ENCODE data around the gene MEG3. TPM values are rescaled to one million over a fixed set of nuclear protein-coding genes. Genes with fewer than 3 reads are reported as not detected.

MEG3 gene
- total and polyA plus RNA-seq, 2 of the 8 experiments (the other 6 are each of a cell fraction or from before 2014, with no cell fraction given) = 0.17 to 1.1 TPM

GRCh38 chr14:100810861-100811461 lies 15.0 kb upstream of the MEG3 start:
- POLR2A ChIA-PET (ENCODE audit: partially characterized antibody) = no interaction called here
- DNase-seq (ENCODE audit: low read depth in 1 of 2, low spot score in 2 of 2) (no peak), FAIRE-seq (no peak)
- Histone ChIP-seq H4K5ac (ENCODE audit: insufficient read length, low read depth, low read length) (no peak overlapping the region), H3K79me2 (ENCODE audit: control insufficient read depth in 1 of 2, insufficient read depth in 2 of 2, low read length in 2 of 2) (no peaks in the 10 kb centered on the region), H3K27ac (ENCODE audit: low read depth, low read length) (no peak overlapping the region), H3K79me1 (ENCODE audit: low read depth, low read length) (no peaks in the 10 kb centered on the region), H3K56ac (replicated peaks; ENCODE audit: insufficient read length, low read depth, low read length) (no peak overlapping the region), H2AFZ (ENCODE audit: low read length) (no peak overlapping the region), H3K27me3 (replicated peaks in 1 of 4; ENCODE audit: control insufficient read depth in 3 of 4, extremely low read depth in 1 of 4, insufficient read depth in 3 of 4, low read length in 3 of 4) (no peaks in the 10 kb centered on the region), H2BK12ac (ENCODE audit: low read depth, low read length) (no peak overlapping the region), H4K20me1 (replicated peaks in 1 of 2; ENCODE audit: control insufficient read depth in 1 of 2, insufficient read depth in 2 of 2, low read length in 2 of 2) (no peaks in the 10 kb centered on the region), H3K23me2 (ENCODE audit: low read depth, low read length) (no peaks in the 10 kb centered on the region), H2BK15ac (ENCODE audit: low read length) (no peak overlapping the region), H3K18ac (ENCODE audit: extremely low read depth, low read length) (no peak overlapping the region), H3K23ac (ENCODE audit: insufficient read length) (no peak overlapping the region), H2BK20ac (ENCODE audit: low read length) (no peak overlapping the region), H3K4me2 (ENCODE audit: insufficient read depth in 1 of 2, low read depth in 2 of 2, low read length in 2 of 2) (no peak overlapping the region), H2BK5ac (ENCODE audit: low read depth, low read length) (no peak overlapping the region), H2BK120ac (replicated peaks; ENCODE audit: low read depth, low read length) (no peak overlapping the region), H3K14ac (ENCODE audit: insufficient read length) (no peak overlapping the region), H4K91ac (replicated peaks; ENCODE audit: insufficient read length, low read length) (no peak overlapping the region), H3K9me3 (ENCODE audit: insufficient read depth in 2 of 2, low read depth in 1 of 2, low read length in 1 of 2) (peaks cover 46 to 54% of the 10 kb centered on the region in 2 experiments), H3K36me3 (ENCODE audit: control insufficient read depth in 2 of 4, insufficient read depth in 4 of 4, low read length in 3 of 4) (peaks cover 0 to 3% (median 0%) of the 10 kb centered on the region in 4 experiments; a peak in 1 of 8 replicates), H3K4ac (replicated peaks; ENCODE audit: insufficient read length, low read depth, low read length) (no peak overlapping the region), H3K4me3 (ENCODE audit: extremely low read depth in 1 of 4, insufficient read depth in 2 of 4, low read depth in 3 of 4, low read length in 4 of 4) (no peak overlapping the region), H2AK5ac (ENCODE audit: low read depth, low read length) (no peak overlapping the region), H4K8ac (ENCODE audit: extremely low read depth, insufficient read depth, low read length) (no peak overlapping the region; the same call in 1 of the 2 replicates), H3K9ac (replicated peaks in 1 of 4; ENCODE audit: extremely low read depth in 1 of 4, low read depth in 3 of 4, low read length in 3 of 4) (no peak overlapping the region), H3K4me1 (replicated peaks in 1 of 4; ENCODE audit: control insufficient read depth in 3 of 4, insufficient read depth in 4 of 4, low read length in 3 of 4) (peaks cover 0 to 6% (median 0%) of the 10 kb centered on the region in 4 experiments; a peak in 4 of 7 replicates)
- 94% methylated on average over 17 of the region's 21 CpGs; no CpG with 5 or more reads in 1 of the 2 experiments for WGBS, 2 experiments (ENCODE audit: extremely low coverage in 1 of 2, insufficient coverage in 1 of 2, insufficient read length in 1 of 2, insufficient replicate concordance in 2 of 2, low coverage in 1 of 2, low lambda C conversion rate in 2 of 2, missing lambda C conversion rate in 1 of 2)
- CTCF ChIA-PET (ENCODE audit: partially characterized antibody) = interaction anchor here (0.8 to 1.4 kb wide), 2 partner anchors 33 to 155 kb away, joined by 3 read pairs; no protein-coding TSS in a partner anchor
- TF ChIP-seq SIRT6 (IDR thresholded peaks at IDR 0.05; ENCODE audit: low read length) = no peak
- TF ChIP-seq POLR2A (IDR thresholded peaks at IDR 0.05; ENCODE audit: control extremely low read depth in 1 of 2, low read depth in 2 of 2, low read length in 2 of 2) = no peak
- no peak for TF ChIP-seq CBX5 (IDR thresholded peaks at IDR 0.05; ENCODE audit: low read depth, low read length)
- TF ChIP-seq TEAD4 (IDR thresholded peaks at IDR 0.05; ENCODE audit: low read depth, low read length) = no peak
- no peak for TF ChIP-seq KDM1A (IDR thresholded peaks at IDR 0.05; ENCODE audit: borderline replicate concordance, low read length)
- no peak for TF ChIP-seq GABPA (IDR thresholded peaks at IDR 0.05; ENCODE audit: borderline replicate concordance, insufficient read depth, low read length)
- TF ChIP-seq KDM4A (IDR thresholded peaks at IDR 0.05; ENCODE audit: low read depth, low read length, severe bottlenecking) = no peak
- TF ChIP-seq TCF12 (IDR thresholded peaks at IDR 0.05; ENCODE audit: low read depth, low read length) = no peak
- no peak for TF ChIP-seq POU5F1 (IDR thresholded peaks at IDR 0.05; ENCODE audit: low read depth, low read length)

Measured in H1 (cell line).